OCI-LY1 (cell line): ENCODE data around the gene PEX5L.

Experiments
- H2AFZ ChIP-seq: fragments of 200-600 bp; sonication (generic), shearing (Covaris generic); 2 replicates; pipeline ENCODE4 v1.6.0; 2014; ENCODE audit warnings: antibody characterized with exemption, mild to moderate bottlenecking, low read length
- H3F3A ChIP-seq: fragments of 200-600 bp; sonication (generic), shearing (Covaris generic); 2 replicates; pipeline ENCODE4 v1.6.0; 2014; ENCODE audit warnings: mild to moderate bottlenecking, antibody characterized with exemption, low read length, moderate library complexity; ENCODE audit not compliant: insufficient read depth
- H3K27ac ChIP-seq: fragments of 200-600 bp; sonication (generic); 2 replicates; pipeline ENCODE4 v1.5.1; 2014; ENCODE audit warnings: low read length, mixed run types, mild to moderate bottlenecking, low read depth; ENCODE audit not compliant: poor library complexity, severe bottlenecking
- H3K27me3 ChIP-seq: fragments of 200-600 bp; sonication (generic); 2 replicates; pipeline ENCODE4 v1.6.0; 2014; ENCODE audit warnings: antibody characterized with exemption, mild to moderate bottlenecking, low read length, moderate library complexity; ENCODE audit not compliant: insufficient read depth
- H3K36me3 ChIP-seq: fragments of 200-600 bp; sonication (generic); 2 replicates; pipeline ENCODE4 v1.6.1; 2014; ENCODE audit warnings: mild to moderate bottlenecking, antibody characterized with exemption, low read length, moderate library complexity, mixed read lengths; ENCODE audit not compliant: insufficient read depth
- H3K4me1 ChIP-seq: fragments of 200-600 bp; sonication (generic); 2 replicates; pipeline ENCODE4 v1.5.1; 2014; ENCODE audit warnings: mild to moderate bottlenecking, low read length, moderate library complexity; ENCODE audit not compliant: insufficient read depth, severe bottlenecking
- H3K4me2 ChIP-seq: fragments of 200-600 bp; sonication (generic), shearing (Covaris generic); 2 replicates; pipeline ENCODE4 v1.6.1; 2014; ENCODE audit warnings: low read length
- H3K4me3 ChIP-seq: fragments of 200-600 bp; sonication (generic); 2 replicates; pipeline ENCODE4 v1.5.1; 2014; ENCODE audit warnings: low read length, low read depth, mild to moderate bottlenecking, mixed read lengths; ENCODE audit not compliant: poor library complexity, severe bottlenecking
- H3K79me2 ChIP-seq: fragments of 200-600 bp; shearing (Covaris generic); 2 replicates; pipeline ENCODE4 v1.6.1; 2016; ENCODE audit warnings: mixed run types, low read length, mixed read lengths; ENCODE audit not compliant: insufficient read depth
- H3K9ac ChIP-seq: fragments of 200-600 bp; sonication (generic), shearing (Covaris generic); 2 replicates; pipeline ENCODE4 v1.6.1; 2014; ENCODE audit warnings: mild to moderate bottlenecking, low read length, mixed read lengths
- H3K9me2 ChIP-seq: fragments of 200-600 bp; sonication (generic), shearing (Covaris generic); 2 replicates; pipeline ENCODE4 v1.6.1; 2014; ENCODE audit warnings: low read depth, mild to moderate bottlenecking, low read length, mixed read lengths
- H3K9me3 ChIP-seq: fragments of 200-600 bp; shearing (Covaris generic); 2 replicates; pipeline ENCODE4 v1.6.1; 2014; ENCODE audit warnings: low read length, mixed read lengths
- H4K20me1 ChIP-seq: fragments of 200-600 bp; sonication (generic), shearing (Covaris generic); 2 replicates; pipeline ENCODE4 v1.6.0; 2016; ENCODE audit warnings: mild to moderate bottlenecking, low read length; ENCODE audit not compliant: insufficient read depth
- EZH2 ChIP-seq: fragments of 200-600 bp; sonication (generic), shearing (Covaris generic); IDR thresholded peaks from 2 replicates; pipeline ENCODE4 v1.8.0; 2017; ENCODE audit warnings: borderline replicate concordance, mixed run types, mild to moderate bottlenecking, antibody characterized with exemption, low read length, moderate library complexity, mixed read lengths
- TF ChIP-seq, protein P1 (sequence below): fragments of 200-600 bp; sonication (generic), shearing (Covaris generic); IDR thresholded peaks from 2 replicates; pipeline ENCODE4 v1.5.1; 2017; ENCODE audit warnings: mild to moderate bottlenecking, antibody characterized with exemption, low read length, moderate library complexity, mixed read lengths

Gene PEX5L

DNA sequence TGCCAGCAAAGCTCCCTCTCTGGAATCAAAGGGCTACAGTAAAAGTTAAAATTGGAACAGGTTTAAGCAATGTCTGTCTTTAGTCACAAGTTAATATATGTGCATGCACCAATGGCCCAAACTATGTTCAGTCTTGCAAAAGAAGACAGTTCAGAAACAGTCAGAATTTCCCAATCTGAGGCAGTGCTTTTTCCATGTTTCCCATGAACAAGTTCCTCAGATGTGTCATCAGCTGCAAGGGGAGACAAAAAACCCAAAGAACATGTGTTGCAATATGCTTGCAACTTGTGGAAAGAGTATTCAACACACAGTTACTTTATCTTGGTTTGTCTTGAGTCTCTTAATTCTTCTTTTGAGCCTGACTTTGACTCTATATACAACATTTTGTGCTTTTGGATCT is 235.5 kb downstream of the PEX5L start:
- H3K9ac ChIP-seq: no peak overlapping the region
- no peaks in the 10 kb centered on the region for H3F3A ChIP-seq
- no peak overlapping the region for H2AFZ ChIP-seq
- peaks cover 35% of the 10 kb centered on the region for H3K4me1 ChIP-seq
- H3K27ac ChIP-seq: no peak overlapping the region
- no peaks in the 10 kb centered on the region for H3K9me2 ChIP-seq
- H3K36me3 ChIP-seq: no peaks in the 10 kb centered on the region
- H3K4me3 ChIP-seq: no peak overlapping the region
- H3K27me3 ChIP-seq: no peaks in the 10 kb centered on the region
- H4K20me1 ChIP-seq: no peaks in the 10 kb centered on the region
- no peak overlapping the region for H3K4me2 ChIP-seq
- no peaks in the 10 kb centered on the region for H3K79me2 ChIP-seq
- no peaks in the 10 kb centered on the region for H3K9me3 ChIP-seq
- TF ChIP-seq, protein P1, sequence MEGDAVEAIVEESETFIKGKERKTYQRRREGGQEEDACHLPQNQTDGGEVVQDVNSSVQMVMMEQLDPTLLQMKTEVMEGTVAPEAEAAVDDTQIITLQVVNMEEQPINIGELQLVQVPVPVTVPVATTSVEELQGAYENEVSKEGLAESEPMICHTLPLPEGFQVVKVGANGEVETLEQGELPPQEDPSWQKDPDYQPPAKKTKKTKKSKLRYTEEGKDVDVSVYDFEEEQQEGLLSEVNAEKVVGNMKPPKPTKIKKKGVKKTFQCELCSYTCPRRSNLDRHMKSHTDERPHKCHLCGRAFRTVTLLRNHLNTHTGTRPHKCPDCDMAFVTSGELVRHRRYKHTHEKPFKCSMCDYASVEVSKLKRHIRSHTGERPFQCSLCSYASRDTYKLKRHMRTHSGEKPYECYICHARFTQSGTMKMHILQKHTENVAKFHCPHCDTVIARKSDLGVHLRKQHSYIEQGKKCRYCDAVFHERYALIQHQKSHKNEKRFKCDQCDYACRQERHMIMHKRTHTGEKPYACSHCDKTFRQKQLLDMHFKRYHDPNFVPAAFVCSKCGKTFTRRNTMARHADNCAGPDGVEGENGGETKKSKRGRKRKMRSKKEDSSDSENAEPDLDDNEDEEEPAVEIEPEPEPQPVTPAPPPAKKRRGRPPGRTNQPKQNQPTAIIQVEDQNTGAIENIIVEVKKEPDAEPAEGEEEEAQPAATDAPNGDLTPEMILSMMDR: no peak
- TF ChIP-seq EZH2: no peak

DNA sequence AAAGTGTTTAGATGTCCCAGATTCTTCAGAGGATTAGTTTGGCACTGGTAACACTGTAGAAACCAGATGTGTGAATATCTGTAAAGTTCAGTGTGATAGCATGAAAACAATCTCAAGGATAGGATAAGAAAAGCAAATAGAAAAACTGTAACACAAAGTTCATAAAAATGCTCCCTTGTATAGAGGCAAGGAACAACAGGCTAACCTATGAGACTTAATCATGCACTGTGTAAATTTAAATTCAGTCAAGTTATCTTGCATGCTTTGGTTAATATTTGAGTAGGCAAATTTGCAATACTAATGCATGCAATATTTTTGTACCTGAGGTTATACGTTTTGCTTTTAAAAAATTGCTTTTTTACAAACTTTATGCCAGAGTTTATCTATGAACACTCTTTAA is 239.5 kb downstream of the PEX5L start:
- Histone ChIP-seq H3K36me3 (no peaks in the 10 kb centered on the region), H4K20me1 (no peaks in the 10 kb centered on the region), H3K9me2 (no peaks in the 10 kb centered on the region), H3K27ac (no peak overlapping the region), H3K9ac (no peak overlapping the region), H3F3A (no peaks in the 10 kb centered on the region), H3K4me2 (no peak overlapping the region), H3K4me1 (peaks cover 19% of the 10 kb centered on the region), H3K79me2 (no peaks in the 10 kb centered on the region), H2AFZ (no peak overlapping the region), H3K4me3 (no peak overlapping the region), H3K9me3 (no peaks in the 10 kb centered on the region), H3K27me3 (no peaks in the 10 kb centered on the region)
- no peak for TF ChIP-seq EZH2
- TF ChIP-seq, protein P1: no peak

DNA sequence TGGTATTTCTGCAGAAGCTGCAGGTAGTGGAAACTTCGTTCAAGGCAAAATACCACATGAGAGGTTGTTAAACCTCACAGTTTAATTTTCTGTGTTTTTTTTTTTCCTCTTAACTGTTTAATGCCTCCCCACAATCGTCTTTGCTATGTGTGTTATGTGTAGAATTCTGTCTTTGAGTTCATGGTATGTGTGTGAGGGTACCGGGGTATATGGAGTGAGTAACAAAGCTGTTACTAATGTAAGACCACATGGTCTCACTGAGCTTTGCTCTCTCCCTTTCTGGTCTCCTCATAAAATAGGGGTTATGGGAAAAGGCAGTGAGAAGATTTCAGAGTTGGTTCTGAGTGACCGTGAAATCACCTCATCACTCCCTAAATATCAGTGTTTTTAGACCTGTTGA is 240.3 kb downstream of the PEX5L start:
- Histone ChIP-seq H3K4me1 (peaks cover 19% of the 10 kb centered on the region), H3F3A (no peaks in the 10 kb centered on the region), H3K9me3 (no peaks in the 10 kb centered on the region), H4K20me1 (no peaks in the 10 kb centered on the region), H3K4me3 (no peak overlapping the region), H3K9me2 (no peaks in the 10 kb centered on the region), H3K9ac (no peak overlapping the region), H2AFZ (no peak overlapping the region), H3K27ac (peak overlapping the region; percentile 57), H3K36me3 (no peaks in the 10 kb centered on the region), H3K4me2 (no peak overlapping the region), H3K27me3 (no peaks in the 10 kb centered on the region), H3K79me2 (no peaks in the 10 kb centered on the region)
- TF ChIP-seq EZH2: no peak
- TF ChIP-seq, protein P1: no peak
